Measurements from ENCODE around the gene NPM1.

GRCh38 chr5:171410181-171410580 lies 22.5 kb downstream of the NPM1 start:
- TF ChIP-seq EP300 (IDR thresholded peaks at IDR 0.05; ENCODE audit: borderline replicate concordance) (no peak), EGR1 (IDR thresholded peaks at IDR 0.05) (no peak), REST (IDR thresholded peaks at IDR 0.05; ENCODE audit: low read depth) (no peak), CREB1 (IDR thresholded peaks at IDR 0.05; ENCODE audit: low read depth) (no peak), MAX (IDR thresholded peaks at IDR 0.05) (no peak), USF1 (IDR thresholded peaks at IDR 0.05) (no peak), CEBPB (IDR thresholded peaks at IDR 0.05) (no peak), RAD21 (IDR thresholded peaks at IDR 0.05; ENCODE audit: low read depth) (no peak), TAF1 (IDR thresholded peaks at IDR 0.05; ENCODE audit: low read depth) (no peak), FOXM1 (IDR thresholded peaks at IDR 0.05; ENCODE audit: borderline replicate concordance, low read depth) (no peak), YY1 (IDR thresholded peaks at IDR 0.05; ENCODE audit: low read depth) (no peak)
